Upper lobe of right lung (tissue), 1 donor: Measurements from ENCODE around the gene SLC12A3. TPM values are rescaled to one million over a fixed set of nuclear protein-coding genes. Genes with fewer than 3 reads are reported as not detected.
A peak's percentile ranks its signal among the peaks of the same experiment; 100 is the strongest.

Source experiments
- ATAC-seq: fragments of 200-7000 bp; cut with Tn5 transposase; one replicate; pipeline ENCODE4 v1.9.1; 2020; ENCODE audit warnings: mild to moderate bottlenecking, moderate library complexity
- DNase-seq: peaks from one replicate; pipeline ENCODE4 v3.0.0-alpha.2; 2020
- H3K27ac ChIP-seq: fragments of 200-600 bp; one replicate; pipeline ENCODE4 v1.8.0; 2022
- H3K27me3 ChIP-seq: fragments of 200-600 bp; one replicate; pipeline ENCODE4 v1.8.0; 2022; ENCODE audit warnings: mild to moderate bottlenecking
- H3K36me3 ChIP-seq: fragments of 200-600 bp; one replicate; pipeline ENCODE4 v1.8.0; 2022
- H3K4me1 ChIP-seq: fragments of 200-600 bp; one replicate; pipeline ENCODE4 v1.8.0; 2022
- H3K4me3 ChIP-seq: fragments of 200-600 bp; one replicate; pipeline ENCODE4 v1.8.0; 2022; ENCODE audit warnings: mild to moderate bottlenecking
- H3K9me3 ChIP-seq: fragments of 200-600 bp; one replicate; pipeline ENCODE4 v1.8.0; 2022
- intact Hi-C: fragments of 100-400 bp; cut with DNase I; formaldehyde crosslinking; loops from one replicate; pipeline ENCODE4 v1.11.0; 2022
- microRNA-seq: library from miRNA; unstranded; fragments of <30 nt; microRNA quantifications from one replicate; pipeline ENCODE4 v1.2.0, GENCODE V29; 2020; ENCODE audit warnings: borderline microRNAs expressed
- total RNA-seq: library from RNA; stranded (reverse); fragmentation: NEBNext Ultra II Directional; extraction: Animal tissue kit (Norgen Biotek cat#: 25700); gene quantifications from one replicate; pipeline ENCODE4 v1.2.1, GENCODE V29; 2021
- TF ChIP-seq, protein P1 (sequence below): fragments of 200-600 bp; IDR thresholded peaks from one replicate; pipeline ENCODE4 v1.8.0; 2022; ENCODE audit warnings: antibody characterized with exemption
- donor health status: DM: no; HTN: yes; CAD: no; lungs with severe emphysema.

Gene SLC12A3
- total RNA-seq, 1 donor from 2014 or later: not detected

DNA sequence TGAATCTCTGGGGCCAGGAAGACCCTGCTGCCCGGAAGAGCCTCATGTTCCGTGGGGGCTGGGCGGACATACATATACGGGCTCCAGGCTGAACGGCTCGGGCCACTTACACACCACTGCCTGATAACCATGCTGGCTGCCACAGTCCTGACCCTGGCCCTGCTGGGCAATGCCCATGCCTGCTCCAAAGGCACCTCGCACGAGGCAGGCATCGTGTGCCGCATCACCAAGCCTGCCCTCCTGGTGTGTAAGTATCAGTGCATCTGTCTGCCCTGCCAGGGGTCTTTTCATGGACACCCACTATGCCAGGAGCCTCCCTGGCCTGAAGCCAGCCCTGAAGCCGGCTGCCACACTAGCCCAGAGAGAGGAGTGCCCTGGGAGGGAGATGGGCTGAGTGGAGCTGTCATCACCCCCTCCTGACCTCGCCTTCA, 96.9 kb downstream of the SLC12A3 start, which contains the start of gene CETP:
TSS of gene CETP (plus strand) at position 100 of the 431 bp plus-strand sequence. CDS start at position 130, 30 bp downstream.
- intact Hi-C loops: no loop called here
- peaks cover 36% of the 10 kb centered on the region for H3K4me1 ChIP-seq
- DNase-seq (no peak), ATAC-seq (no peak)
- TF ChIP-seq, protein P1, sequence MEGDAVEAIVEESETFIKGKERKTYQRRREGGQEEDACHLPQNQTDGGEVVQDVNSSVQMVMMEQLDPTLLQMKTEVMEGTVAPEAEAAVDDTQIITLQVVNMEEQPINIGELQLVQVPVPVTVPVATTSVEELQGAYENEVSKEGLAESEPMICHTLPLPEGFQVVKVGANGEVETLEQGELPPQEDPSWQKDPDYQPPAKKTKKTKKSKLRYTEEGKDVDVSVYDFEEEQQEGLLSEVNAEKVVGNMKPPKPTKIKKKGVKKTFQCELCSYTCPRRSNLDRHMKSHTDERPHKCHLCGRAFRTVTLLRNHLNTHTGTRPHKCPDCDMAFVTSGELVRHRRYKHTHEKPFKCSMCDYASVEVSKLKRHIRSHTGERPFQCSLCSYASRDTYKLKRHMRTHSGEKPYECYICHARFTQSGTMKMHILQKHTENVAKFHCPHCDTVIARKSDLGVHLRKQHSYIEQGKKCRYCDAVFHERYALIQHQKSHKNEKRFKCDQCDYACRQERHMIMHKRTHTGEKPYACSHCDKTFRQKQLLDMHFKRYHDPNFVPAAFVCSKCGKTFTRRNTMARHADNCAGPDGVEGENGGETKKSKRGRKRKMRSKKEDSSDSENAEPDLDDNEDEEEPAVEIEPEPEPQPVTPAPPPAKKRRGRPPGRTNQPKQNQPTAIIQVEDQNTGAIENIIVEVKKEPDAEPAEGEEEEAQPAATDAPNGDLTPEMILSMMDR: no peak
- peak within 1 kb of the TSS; percentile 17 for H3K27ac ChIP-seq
- no peaks in the 10 kb centered on the region for H3K27me3 ChIP-seq
- no peak within 1 kb of the TSS for H3K4me3 ChIP-seq
- no peaks in the 10 kb centered on the region for H3K36me3 ChIP-seq
- no peaks in the 10 kb centered on the region for H3K9me3 ChIP-seq

DNA sequence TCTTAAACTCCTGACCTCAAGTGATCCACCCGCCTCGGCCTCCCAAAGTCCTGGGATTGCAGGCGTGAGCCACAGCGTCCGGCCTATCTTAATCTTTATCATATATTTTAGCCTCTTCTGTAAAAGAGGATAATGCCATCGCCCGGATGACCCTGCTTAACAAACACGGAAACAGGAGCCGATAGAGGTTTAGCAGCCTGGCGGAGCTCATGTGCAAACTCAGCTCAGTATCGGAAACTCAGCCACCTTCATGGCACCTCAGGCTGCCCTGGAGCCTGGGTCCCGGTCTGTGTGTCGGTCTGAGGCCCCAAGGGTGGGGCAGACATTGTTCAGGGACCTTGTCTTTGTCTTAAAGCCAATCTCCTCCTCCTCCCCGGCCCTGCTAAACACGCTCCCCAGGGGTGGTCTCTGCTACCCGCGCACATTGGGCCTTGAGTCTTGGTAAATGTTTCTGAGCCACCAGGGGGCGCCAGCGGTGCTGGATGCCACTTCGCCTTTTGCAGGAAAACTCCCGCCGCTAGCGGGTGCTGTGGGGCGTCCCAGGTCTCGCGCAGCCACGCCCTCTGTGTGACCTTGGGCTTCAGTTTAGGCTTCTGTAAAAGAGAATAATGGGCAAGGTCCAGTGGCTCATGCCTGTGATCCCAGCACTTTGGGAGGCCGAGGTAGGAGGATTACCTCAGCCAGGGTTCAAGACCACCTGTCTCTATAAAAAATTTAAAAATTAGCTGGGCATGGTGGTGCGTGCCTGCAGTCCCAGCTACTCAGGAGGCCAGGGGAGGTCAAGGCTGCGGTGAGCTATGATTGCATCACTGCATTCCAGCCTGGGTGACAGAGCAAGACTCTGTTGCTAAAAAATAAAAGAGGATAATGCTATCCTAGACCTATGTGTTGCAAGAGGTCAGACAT, 99.5 kb downstream of the SLC12A3 start:
- TF ChIP-seq, protein P1: peak; percentile 93
- H3K4me1 ChIP-seq: peaks cover 36% of the 10 kb centered on the region

More for the DNA sequence above, 99.5 kb downstream of the SLC12A3 start:
- H3K36me3 ChIP-seq: no peaks in the 10 kb centered on the region
- no peaks in the 10 kb centered on the region for H3K9me3 ChIP-seq
- intact Hi-C loops: no loop called here
- H3K27ac ChIP-seq: no peak overlapping the region
- no peak overlapping the region for H3K4me3 ChIP-seq
- H3K27me3 ChIP-seq: no peaks in the 10 kb centered on the region
- ATAC-seq (peak; percentile 93), DNase-seq (peak; percentile 94)

Small RNAs within 50 kb of the gene (microRNA-seq; reads per million reads assigned to microRNA genes)
- gene MIR138-2 (22.1 reads per million, percentile 46 among the genes with 10 or more reads in this experiment), gene MIR6863 (not detected)

Other genes starting within 250 kb of the SLC12A3 start
- 154 TPM for gene MT1E, start 239.4 kb upstream of the SLC12A3 start, total RNA-seq
- gene MT1M, start 232.5 kb upstream of the SLC12A3 start, total RNA-seq: 40.3 TPM
- 4.9 TPM for gene MT1A, start 226.5 kb upstream of the SLC12A3 start, total RNA-seq
- gene MT1B, start 213.3 kb upstream of the SLC12A3 start, total RNA-seq: not detected
- 9.1 TPM for gene MT1F, start 207.2 kb upstream of the SLC12A3 start, total RNA-seq
- gene MT1G, start 197.1 kb upstream of the SLC12A3 start, total RNA-seq: 23.7 TPM
- gene MT1H, start 195.4 kb upstream of the SLC12A3 start, total RNA-seq: 6.3 TPM
- gene MT1X, start 182.7 kb upstream of the SLC12A3 start, total RNA-seq: 111 TPM
- 57.2 TPM for gene NUP93, start 135.1 kb upstream of the SLC12A3 start, total RNA-seq
- 223 TPM for gene HERPUD1, start 66.9 kb downstream of the SLC12A3 start, total RNA-seq
- gene CETP, start 96.7 kb downstream of the SLC12A3 start, total RNA-seq: 1.9 TPM
- gene NLRC5, start 124.3 kb downstream of the SLC12A3 start, total RNA-seq: 44.9 TPM
- gene CPNE2, start 227.4 kb downstream of the SLC12A3 start, total RNA-seq: 64.5 TPM